Right renal cortex interstitium (tissue), 3 donors: Measurements from ENCODE around the gene ALG9. TPM values are rescaled to one million over a fixed set of nuclear protein-coding genes. Genes with fewer than 3 reads are reported as not detected.
"Not testable (repeated sequence)": the region's sequence is repeated elsewhere in the genome, so short reads cannot be mapped to it uniquely, and the experiment has no call there.

ENCODE experiments used
- DNase-seq, 3 donors: peaks; one replicate each; pipeline ENCODE4 v3.0.0-alpha.2; 2013; ENCODE audit warnings: low read depth in 3 of 3, low spot score in 2 of 3
- polyA plus RNA-seq, 3 donors: library from polyadenylated mRNA; unstranded; fragments of 120-200 nt; gene quantifications; one replicate each; pipeline ENCODE4 v1.2.1, GENCODE V29; 2013; ENCODE audit not compliant: insufficient read length in 3 of 3

ALG9 gene
- polyA plus RNA-seq, 3 donors: 40.8 to 41.7 (median 41.2) TPM

- no peak for DNase-seq
Measured at GRCh38 chr11:111798279-111798678, 73.1 kb downstream of the ALG9 start.

GRCh38 chr11:111797145-111797581 is 74.2 kb downstream of the ALG9 start:
- DNase-seq: no peak

- DNase-seq: no peak
Measured at GRCh38 chr11:111796696-111797095, 74.7 kb downstream of the ALG9 start.

GRCh38 chr11:111795334-111795985 is 75.9 kb downstream of the ALG9 start:
- no peak for DNase-seq

GRCh38 chr11:111793863-111794262 is 77.5 kb downstream of the ALG9 start:
- peak in 1 of 3 donors; percentile 17 for DNase-seq

GRCh38 chr11:111792955-111793500 is 78.4 kb downstream of the ALG9 start:
- DNase-seq: no peak

DNA sequence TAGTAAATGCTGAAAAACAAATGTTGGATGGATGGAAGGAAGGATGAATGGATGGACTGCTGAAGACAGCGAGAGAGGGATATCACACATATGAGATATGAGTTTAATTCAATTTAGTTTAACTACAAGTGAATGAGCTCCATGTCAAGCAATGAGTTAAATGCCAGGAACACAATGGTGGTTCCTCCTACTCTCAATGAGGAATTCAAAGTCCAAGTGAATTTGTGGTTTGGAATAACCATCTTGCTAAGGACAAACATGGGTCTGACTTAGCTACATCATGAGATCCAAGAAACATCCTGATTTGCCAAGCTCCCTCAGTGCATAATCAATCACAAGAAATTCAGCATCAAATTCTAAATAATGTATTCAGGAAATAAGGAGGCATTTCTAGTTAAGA is 79.1 kb downstream of the ALG9 start:
- DNase-seq: no peak

GRCh38 chr11:111788464-111788863 is 82.9 kb downstream of the ALG9 start:
- DNase-seq: no peak

DNA sequence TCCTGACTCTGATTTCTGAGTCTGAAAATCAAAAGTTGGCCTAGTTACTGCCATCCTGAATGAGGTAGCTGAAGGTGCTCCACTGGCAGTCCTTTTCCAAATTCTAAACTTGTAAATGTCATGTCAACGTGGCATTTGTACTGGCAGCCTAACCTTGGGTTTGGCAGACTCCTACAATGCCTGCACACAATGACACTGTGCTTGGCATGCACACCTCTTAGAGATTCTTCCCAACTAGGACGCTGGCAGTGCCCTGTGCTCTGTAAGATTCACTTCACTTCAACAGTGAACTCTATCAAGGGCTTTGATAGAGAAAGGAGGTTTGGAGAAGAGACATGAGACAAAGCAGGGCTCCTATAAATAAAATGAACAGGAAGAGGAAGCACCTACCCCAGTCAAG is 83.3 kb downstream of the ALG9 start:
- no peak for DNase-seq

- no peak for DNase-seq
Measured at GRCh38 chr11:111785886-111786412, 85.4 kb downstream of the ALG9 start.

- DNase-seq: no peak
Measured at GRCh38 chr11:111785076-111785475, 86.3 kb downstream of the ALG9 start.

DNA sequence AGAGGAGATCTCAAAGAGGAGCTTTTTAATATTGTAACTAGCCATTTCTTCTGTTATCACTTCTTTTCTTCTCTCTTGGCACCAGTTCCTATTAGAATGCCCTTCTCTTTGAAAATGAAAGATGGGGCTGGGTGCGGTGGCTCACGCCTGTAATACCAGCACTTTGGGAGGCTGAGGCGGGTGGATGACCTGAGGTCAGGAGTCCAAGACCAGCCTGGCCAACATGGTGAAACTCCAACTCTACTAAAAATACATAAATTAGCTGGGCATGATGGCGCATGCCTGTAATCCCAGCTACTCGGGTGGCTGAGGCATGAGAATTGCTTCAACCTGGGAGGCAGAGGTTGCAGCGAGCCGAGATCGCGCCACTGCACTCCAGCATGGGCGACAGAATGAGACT is 87.1 kb downstream of the ALG9 start:
- DNase-seq: not testable (repeated sequence)

DNA sequence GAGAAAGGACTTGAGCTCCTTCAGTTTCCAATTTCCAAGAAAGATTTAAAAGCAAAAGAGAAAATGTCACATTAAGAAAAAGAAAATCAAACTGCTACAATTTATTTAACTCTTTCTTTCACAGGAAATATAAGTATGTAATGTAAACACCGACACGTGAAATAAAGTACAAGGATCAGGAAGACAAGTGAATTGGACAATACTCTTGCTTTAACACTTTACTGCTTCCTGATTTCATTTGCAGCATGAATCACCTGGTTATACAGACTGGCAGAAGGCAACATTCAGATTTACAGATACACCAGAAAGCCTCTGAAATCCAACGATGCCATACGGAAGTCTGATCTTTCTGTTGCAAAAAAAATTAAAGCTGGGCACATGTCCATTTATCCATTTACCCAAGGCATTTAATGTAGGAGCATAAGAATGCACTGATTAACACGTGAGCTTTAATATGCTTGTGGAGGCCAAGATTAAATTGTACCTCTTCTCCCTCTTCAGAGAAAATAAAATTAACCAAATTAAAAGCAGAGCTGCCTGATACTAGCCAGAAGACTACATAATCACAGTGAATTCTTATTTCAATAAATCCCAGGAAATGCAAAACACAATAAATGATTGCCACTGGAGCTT is 89.2 kb downstream of the ALG9 start:
- no peak for DNase-seq

DNA sequence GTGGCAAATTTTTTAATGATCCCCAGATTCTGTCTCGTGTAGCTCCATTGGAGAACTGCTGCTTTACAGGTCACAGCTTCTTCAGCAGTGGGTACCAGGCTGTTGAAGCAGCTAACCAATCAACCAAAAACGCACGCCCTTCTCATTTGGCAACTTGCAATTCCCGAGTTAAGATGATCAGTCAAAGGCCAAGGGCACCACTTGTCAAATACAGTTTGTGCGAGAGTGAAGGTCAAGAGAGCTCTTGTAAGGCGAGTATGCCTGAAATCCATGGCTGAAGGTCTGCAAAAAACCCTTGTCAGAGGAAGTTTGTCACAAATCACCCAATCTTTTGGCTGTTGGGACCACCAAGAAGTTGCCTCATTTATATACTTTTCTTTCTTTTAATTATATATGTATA is 92.3 kb downstream of the ALG9 start:
- no peak for DNase-seq

- DNase-seq: no peak
Measured at GRCh38 chr11:111778047-111778558, 93.3 kb downstream of the ALG9 start.

GRCh38 chr11:111777094-111778046 is 94.0 kb downstream of the ALG9 start:
- DNase-seq: no peak

- no peak for DNase-seq
Measured at GRCh38 chr11:111776398-111777093, 94.8 kb downstream of the ALG9 start.

- no peak for DNase-seq
Measured at GRCh38 chr11:111774955-111775710, 96.2 kb downstream of the ALG9 start.

DNA sequence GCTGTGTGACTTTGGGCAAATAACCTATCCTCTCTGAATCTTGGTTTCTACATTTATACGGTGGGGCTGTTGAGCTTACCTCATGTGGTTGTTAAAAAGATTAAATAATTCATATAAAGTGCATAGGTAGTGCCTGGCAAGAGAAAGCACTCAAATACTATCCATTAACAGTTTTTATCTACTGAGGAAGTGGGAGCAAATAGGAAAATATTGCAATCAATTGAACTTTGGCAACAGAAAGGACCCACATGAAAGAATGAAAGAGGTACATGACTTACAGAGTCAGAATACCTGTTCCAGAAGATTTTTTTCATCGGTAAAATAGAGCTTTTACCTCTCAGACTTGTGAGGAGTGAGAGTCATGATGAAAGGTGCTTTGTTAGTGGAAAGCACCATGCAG is 98.8 kb downstream of the ALG9 start:
- no peak for DNase-seq
